Smooth muscle cell (in vitro differentiated cells): Measurements from ENCODE around the gene MMP24. TPM values are rescaled to one million over a fixed set of nuclear protein-coding genes. Genes with fewer than 3 reads are reported as not detected.
A peak's percentile ranks its signal among the peaks of the same experiment; 100 is the strongest.

Source experiments
- DNase-seq: peaks from one replicate; lab custom pipeline; 2025; ENCODE audit not compliant: unreplicated experiment; lab: John Stamatoyannopoulos, UW
- H2AFZ ChIP-seq: fragments of 200-600 bp; sonication (generic); 2 replicates; pipeline ENCODE4 v1.6.0; 2016; ENCODE audit warnings: antibody characterized with exemption, low read depth, mild to moderate bottlenecking
- H3F3A ChIP-seq: fragments of 200-600 bp; sonication (generic); 2 replicates; pipeline ENCODE4 v1.6.0; 2017; ENCODE audit warnings: antibody characterized with exemption, low read depth
- H3K27ac ChIP-seq: fragments of 200-600 bp; sonication (generic); 2 replicates; pipeline ENCODE4 v1.5.1; 2016; ENCODE audit warnings: low read depth, mild to moderate bottlenecking
- H3K27me3 ChIP-seq: fragments of 200-600 bp; sonication (generic); 2 replicates; pipeline ENCODE4 v1.6.1; 2016; ENCODE audit warnings: low read depth, mild to moderate bottlenecking
- H3K36me3 ChIP-seq: fragments of 200-600 bp; sonication (generic); 2 replicates; pipeline ENCODE4 v1.5.1; 2016; ENCODE audit warnings: low read depth
- H3K4me1 ChIP-seq: fragments of 200-600 bp; sonication (generic); 2 replicates; pipeline ENCODE4 v1.5.1; 2016; ENCODE audit warnings: low read depth
- H3K4me2 ChIP-seq: fragments of 200-600 bp; sonication (generic); 2 replicates; pipeline ENCODE4 v1.6.0; 2016; ENCODE audit warnings: mild to moderate bottlenecking
- H3K4me3 ChIP-seq: fragments of 200-600 bp; sonication (generic); 2 replicates; pipeline ENCODE4 v1.5.1; 2016; ENCODE audit warnings: mild to moderate bottlenecking
- H3K79me2 ChIP-seq: fragments of 200-600 bp; sonication (generic); 2 replicates; pipeline ENCODE4 v1.6.0; 2016; ENCODE audit warnings: low read depth, mild to moderate bottlenecking
- H3K9ac ChIP-seq: fragments of 200-600 bp; sonication (generic); 2 replicates; pipeline ENCODE4 v1.6.0; 2016; ENCODE audit warnings: low read depth
- H3K9me3 ChIP-seq: fragments of 200-600 bp; sonication (generic); replicated peaks from 2 replicates; pipeline ENCODE4 v1.5.1; 2016; ENCODE audit warnings: low read depth
- H4K20me1 ChIP-seq: fragments of 200-600 bp; sonication (generic); 2 replicates; pipeline ENCODE4 v1.6.0; 2016; ENCODE audit warnings: low read depth
- CTCF ChIP-seq: fragments of 200-600 bp; sonication (generic); IDR thresholded peaks from 2 replicates; pipeline ENCODE4 v1.5.1; 2017; ENCODE audit warnings: borderline replicate concordance, mild to moderate bottlenecking, antibody characterized with exemption; ENCODE audit not compliant: insufficient read depth, poor library complexity, severe bottlenecking
- WGBS: methylation state at CpG from one replicate; pipeline ENCODE4 v1.1.7; 2016; ENCODE audit warnings: low lambda C conversion rate; 5-methylcytosine and 5-hydroxymethylcytosine counted together
- polyA plus RNA-seq: library from polyadenylated mRNA; unstranded; fragments of >200 nt; fragmentation: Nextera tagmentation; extraction: Ambion mirVana; gene quantifications from 2 replicates; pipeline ENCODE4 v1.2.1, GENCODE V29; 2016
- total RNA-seq: library from RNA; depleted of rRNA; stranded (reverse); fragments of >200 nt; gene quantifications from 2 replicates; pipeline ENCODE4 v1.2.3, GENCODE V29; 2014

MMP24 gene
- total and polyA plus RNA-seq, 2 experiments from 2014 or later, result 0.03 to 0.09 TPM

- H3K36me3 ChIP-seq, result no peaks in the 10 kb centered on the region
- H3K4me3 ChIP-seq, result peak overlapping the region; percentile 90
- peak overlapping the region; percentile 89 for H3K27ac ChIP-seq
- H3K4me2 ChIP-seq, result peak overlapping the region; percentile 97
- H4K20me1 ChIP-seq, result peaks cover 11% of the 10 kb centered on the region
- no peak for DNase-seq
- peak overlapping the region; percentile 86 for H3K9ac ChIP-seq
- no peak for TF ChIP-seq CTCF
- H2AFZ ChIP-seq, result no peak overlapping the region
- no peaks in the 10 kb centered on the region for H3K4me1 ChIP-seq
- WGBS, result 29% methylated on average over 10 of the region's 10 CpGs
- H3F3A ChIP-seq, result peaks cover 25% of the 10 kb centered on the region
- no peaks in the 10 kb centered on the region for H3K9me3 ChIP-seq
- no peaks in the 10 kb centered on the region for H3K27me3 ChIP-seq
- peaks cover 24% of the 10 kb centered on the region for H3K79me2 ChIP-seq
Measured at GRCh38 chr20:35277127-35277526, 50.6 kb downstream of the MMP24 start.

GRCh38 chr20:35277531-35278395, 51.3 kb downstream of the MMP24 start, which contains the start of gene MMP24OS:
TSS of gene MMP24OS (minus strand) at chr20:35278122. CDS start at chr20:35277929, 193 bp downstream.
- Histone ChIP-seq H3F3A (peaks cover 25% of the 10 kb centered on the region), H3K9me3 (no peaks in the 10 kb centered on the region), H2AFZ (no peak within 1 kb of the TSS), H3K4me2 (peak within 1 kb of the TSS; percentile 97), H3K79me2 (peaks cover 30% of the 10 kb centered on the region), H3K27ac (peak within 1 kb of the TSS; percentile 89), H3K9ac (peak within 1 kb of the TSS; percentile 86), H3K4me1 (no peaks in the 10 kb centered on the region), H3K36me3 (no peaks in the 10 kb centered on the region), H4K20me1 (peaks cover 11% of the 10 kb centered on the region), H3K4me3 (peak within 1 kb of the TSS; percentile 90), H3K27me3 (no peaks in the 10 kb centered on the region)
- TF ChIP-seq CTCF, result no peak
- 1% methylated on average over 36 of the region's 76 CpGs for WGBS
- peak; percentile 69 for DNase-seq

GRCh38 chr20:35279040-35279439, 52.5 kb downstream of the MMP24 start:
- H3K4me1 ChIP-seq, result peaks cover 8% of the 10 kb centered on the region
- no peaks in the 10 kb centered on the region for H3K36me3 ChIP-seq
- no peak for DNase-seq

More at GRCh38 chr20:35279040-35279439, 52.5 kb downstream of the MMP24 start:
- no peaks in the 10 kb centered on the region for H3K9me3 ChIP-seq
- 95% methylated on average over 5 of the region's 5 CpGs for WGBS
- no peak overlapping the region for H3K9ac ChIP-seq
- no peak overlapping the region for H3K4me3 ChIP-seq
- no peak overlapping the region for H2AFZ ChIP-seq
- no peaks in the 10 kb centered on the region for H3K27me3 ChIP-seq
- TF ChIP-seq CTCF, result no peak
- H3K79me2 ChIP-seq, result peaks cover 43% of the 10 kb centered on the region
- H4K20me1 ChIP-seq, result peaks cover 19% of the 10 kb centered on the region
- H3K27ac ChIP-seq, result peak overlapping the region; percentile 89
- no peak overlapping the region for H3K4me2 ChIP-seq
- peaks cover 25% of the 10 kb centered on the region for H3F3A ChIP-seq
